ENCODE results near the gene HMGCLL1.
A peak's percentile ranks its signal among the peaks of the same experiment; 100 is the strongest.

Gene HMGCLL1

GRCh38 chr6:55594442-55594841 lies 15.4 kb upstream of the HMGCLL1 start:
- Mint-ChIP-seq H3K9me3 (no peaks in the 10 kb centered on the region), H3K27ac (no peak overlapping the region), H3K4me3 (no peak overlapping the region), H3K4me1 (no peaks in the 10 kb centered on the region), H3K36me3 (ENCODE audit: low read depth) (no peaks in the 10 kb centered on the region), H3K27me3 (ENCODE audit: low read depth, poor library complexity) (no peaks in the 10 kb centered on the region)
- DNase-seq: no peak
- no peak for TF ChIP-seq CTCF (IDR thresholded peaks at IDR 0.05)

- peaks cover 12% of the 10 kb centered on the region for H3K27me3 Mint-ChIP-seq (ENCODE audit: low read depth, poor library complexity)
- TF ChIP-seq CTCF (IDR thresholded peaks at IDR 0.05): no peak
- no peaks in the 10 kb centered on the region for H3K4me1 Mint-ChIP-seq
- no peaks in the 10 kb centered on the region for H3K36me3 Mint-ChIP-seq (ENCODE audit: low read depth)
- H3K27ac Mint-ChIP-seq: no peak overlapping the region
- peaks cover 5% of the 10 kb centered on the region for H3K9me3 Mint-ChIP-seq
- H3K4me3 Mint-ChIP-seq: no peak overlapping the region
- no peak for DNase-seq
Observed at GRCh38 chr6:55584654-55585354, 5.8 kb upstream of the HMGCLL1 start.

- no peaks in the 10 kb centered on the region for H3K36me3 Mint-ChIP-seq (ENCODE audit: low read depth)
- peaks cover 48% of the 10 kb centered on the region for H3K27me3 Mint-ChIP-seq (ENCODE audit: low read depth, poor library complexity)
- DNase-seq: no peak
- H3K27ac Mint-ChIP-seq: no peak overlapping the region
- peaks cover 6% of the 10 kb centered on the region for H3K4me1 Mint-ChIP-seq
- no peak for TF ChIP-seq CTCF (IDR thresholded peaks at IDR 0.05)
- no peak overlapping the region for H3K4me3 Mint-ChIP-seq
- peaks cover 12% of the 10 kb centered on the region for H3K9me3 Mint-ChIP-seq
Observed at GRCh38 chr6:55576811-55577210, 2.2 kb downstream of the HMGCLL1 start.

GRCh38 chr6:55574556-55574955 lies 4.4 kb downstream of the HMGCLL1 start:
- Mint-ChIP-seq H3K4me1 (peaks cover 6% of the 10 kb centered on the region), H3K9me3 (peaks cover 13% of the 10 kb centered on the region), H3K4me3 (no peak overlapping the region), H3K36me3 (ENCODE audit: low read depth) (no peaks in the 10 kb centered on the region), H3K27ac (no peak overlapping the region), H3K27me3 (ENCODE audit: low read depth, poor library complexity) (peaks cover 36% of the 10 kb centered on the region)
- no peak for TF ChIP-seq CTCF (IDR thresholded peaks at IDR 0.05)
- DNase-seq: no peak

GRCh38 chr6:55569638-55570037 lies 9.4 kb downstream of the HMGCLL1 start:
- Mint-ChIP-seq H3K4me3 (no peak overlapping the region), H3K27ac (no peak overlapping the region), H3K9me3 (peaks cover 13% of the 10 kb centered on the region), H3K36me3 (ENCODE audit: low read depth) (no peaks in the 10 kb centered on the region), H3K27me3 (ENCODE audit: low read depth, poor library complexity) (peaks cover 3% of the 10 kb centered on the region), H3K4me1 (peaks cover 16% of the 10 kb centered on the region)
- no peak for DNase-seq
- no peak for TF ChIP-seq CTCF (IDR thresholded peaks at IDR 0.05)

GRCh38 chr6:55568808-55569439 lies 10.1 kb downstream of the HMGCLL1 start:
- peaks cover 13% of the 10 kb centered on the region for H3K9me3 Mint-ChIP-seq
- DNase-seq: no peak
- no peaks in the 10 kb centered on the region for H3K36me3 Mint-ChIP-seq (ENCODE audit: low read depth)
- TF ChIP-seq CTCF (IDR thresholded peaks at IDR 0.05): no peak
- peak overlapping the region; percentile 79 for H3K27ac Mint-ChIP-seq
- peaks cover 16% of the 10 kb centered on the region for H3K4me1 Mint-ChIP-seq
- H3K27me3 Mint-ChIP-seq (ENCODE audit: low read depth, poor library complexity): peaks cover 3% of the 10 kb centered on the region
- peak overlapping the region; percentile 15 for H3K4me3 Mint-ChIP-seq
